NCI-H2029 treated with DMSO at 0.1 percent for 48 hours (cell line): Measurements from ENCODE around the gene PTGS2.

Source experiments
- DNase-seq: peaks from one replicate; lab custom pipeline; 2025; lab: John Stamatoyannopoulos, UW

PTGS2 gene

DNA sequence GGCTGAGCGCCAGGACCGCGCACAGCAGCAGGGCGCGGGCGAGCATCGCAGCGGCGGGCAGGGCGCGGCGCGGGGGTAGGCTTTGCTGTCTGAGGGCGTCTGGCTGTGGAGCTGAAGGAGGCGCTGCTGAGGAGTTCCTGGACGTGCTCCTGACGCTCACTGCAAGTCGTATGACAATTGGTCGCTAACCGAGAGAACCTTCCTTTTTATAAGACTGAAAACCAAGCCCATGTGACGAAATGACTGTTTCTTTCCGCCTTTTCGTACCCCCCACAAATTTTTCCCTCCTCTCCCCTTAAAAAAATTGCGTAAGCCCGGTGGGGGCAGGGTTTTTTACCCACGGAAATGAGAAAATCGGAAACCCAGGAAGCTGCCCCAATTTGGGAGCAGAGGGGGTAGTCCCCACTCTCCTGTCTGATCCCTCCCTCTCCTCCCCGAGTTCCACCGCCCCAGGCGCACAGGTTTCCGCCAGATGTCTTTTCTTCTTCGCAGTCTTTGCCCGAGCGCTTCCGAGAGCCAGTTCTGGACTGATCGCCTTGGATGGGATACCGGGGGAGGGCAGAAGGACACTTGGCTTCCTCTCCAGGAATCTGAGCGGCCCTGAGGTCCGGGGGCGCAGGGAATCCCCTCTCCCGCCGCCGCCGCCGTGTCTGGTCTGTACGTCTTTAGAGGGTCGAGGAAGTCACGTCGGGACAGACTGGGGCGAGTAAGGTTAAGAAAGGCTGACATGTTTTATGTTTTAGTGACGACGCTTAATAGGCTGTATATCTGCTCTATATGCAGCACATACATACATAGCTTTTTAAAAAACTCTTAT, at the start of gene PTGS2:
Gene PTGS2, minus strand, starts transcription at position 179 of the 817 bp plus-strand sequence. Its CDS starts 133 bp downstream, at position 46.
- no peak for DNase-seq

DNA sequence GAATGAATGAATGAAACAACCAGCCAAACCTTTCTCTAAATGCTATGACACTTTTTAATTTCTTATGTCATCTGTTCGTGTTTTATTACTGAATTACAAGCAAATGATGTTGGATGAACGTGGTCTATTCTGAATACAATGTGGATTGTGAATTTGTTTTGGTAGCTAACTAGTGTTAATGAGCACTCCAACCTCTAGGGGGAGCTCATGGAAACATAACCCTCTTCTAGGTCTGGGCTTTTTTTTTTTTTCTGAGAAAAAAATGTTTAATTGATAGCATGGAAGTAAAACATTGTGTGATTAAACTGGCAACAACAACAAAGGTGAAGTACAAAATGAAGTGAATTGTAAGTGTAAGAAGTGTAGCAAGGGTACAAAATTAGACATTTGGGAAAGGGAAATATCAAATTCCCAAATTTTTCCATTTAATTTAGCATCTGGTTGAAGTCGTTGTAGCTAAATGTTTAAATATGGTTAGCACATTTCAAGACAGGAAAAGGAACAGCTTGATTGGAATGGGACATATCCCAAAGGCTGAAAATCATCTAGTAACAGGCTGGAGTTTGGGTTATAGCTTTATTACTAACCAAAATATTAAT, 42.6 kb upstream of the PTGS2 start:
- no peak for DNase-seq

- DNase-seq: no peak
Observed at GRCh38 chr1:186717286-186717685, 37.1 kb upstream of the PTGS2 start.

- DNase-seq: no peak
Observed at GRCh38 chr1:186715887-186716809, 35.9 kb upstream of the PTGS2 start.

DNA sequence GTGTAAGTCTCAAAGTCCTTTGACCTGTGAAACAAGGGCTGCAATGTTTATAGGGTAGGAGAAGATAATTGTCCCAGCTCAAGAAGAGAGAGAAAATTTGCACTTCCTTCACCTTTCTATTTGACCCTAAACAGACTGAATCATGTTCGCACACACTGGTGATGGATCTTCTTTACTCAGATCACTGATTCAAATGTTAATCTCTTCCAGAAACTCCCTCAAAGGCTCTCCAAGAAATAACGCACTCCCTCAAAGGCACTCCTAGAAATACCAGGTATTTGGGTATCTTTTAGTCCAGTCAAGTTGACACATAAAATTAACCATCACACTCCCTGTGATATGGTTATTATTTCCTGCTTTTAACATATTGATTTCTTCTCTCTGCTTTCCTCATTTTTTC, 30.5 kb upstream of the PTGS2 start:
- DNase-seq: no peak

DNA sequence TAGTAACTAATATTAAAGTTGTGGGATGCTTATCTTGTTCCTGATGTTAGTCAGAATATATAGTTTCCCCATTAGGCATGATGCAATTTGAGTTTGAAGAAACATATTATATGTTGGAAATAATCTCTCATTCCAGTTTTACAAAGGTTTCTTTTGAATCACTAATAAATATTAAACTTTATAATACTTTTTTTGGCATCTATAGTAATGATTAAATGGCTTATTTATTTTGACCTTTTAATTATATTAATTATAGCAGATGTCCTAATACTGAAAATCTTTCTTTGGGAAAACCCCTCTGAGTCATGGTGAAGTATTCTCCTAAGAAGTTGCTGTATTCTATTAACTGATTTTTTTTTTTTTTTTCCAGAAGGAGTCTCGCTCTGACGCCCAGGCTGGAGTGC, 28.5 kb upstream of the PTGS2 start:
- DNase-seq: no peak

- DNase-seq: no peak
Observed at GRCh38 chr1:186703209-186703766, 23.1 kb upstream of the PTGS2 start.

- no peak for DNase-seq
Observed at GRCh38 chr1:186700722-186701121, 20.5 kb upstream of the PTGS2 start.

DNA sequence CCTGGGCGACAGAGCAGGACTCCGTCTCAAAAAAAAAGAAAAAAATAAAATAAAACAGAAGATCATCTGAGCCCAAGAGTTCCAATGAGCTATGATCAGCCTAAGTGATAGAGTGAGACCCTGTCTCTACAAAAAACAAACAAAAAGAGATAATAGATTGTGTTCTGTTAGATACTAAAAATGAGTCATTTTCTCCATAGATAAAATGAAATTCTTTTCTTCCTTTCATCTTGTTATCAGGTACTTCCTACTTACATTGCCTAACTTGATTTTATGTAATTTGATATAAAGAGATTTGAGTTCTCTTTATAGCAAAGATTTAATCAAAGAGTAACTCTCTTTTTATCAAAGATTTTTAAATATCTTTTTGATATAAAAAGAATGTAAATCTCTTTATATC, 19.3 kb upstream of the PTGS2 start:
- no peak for DNase-seq

DNA sequence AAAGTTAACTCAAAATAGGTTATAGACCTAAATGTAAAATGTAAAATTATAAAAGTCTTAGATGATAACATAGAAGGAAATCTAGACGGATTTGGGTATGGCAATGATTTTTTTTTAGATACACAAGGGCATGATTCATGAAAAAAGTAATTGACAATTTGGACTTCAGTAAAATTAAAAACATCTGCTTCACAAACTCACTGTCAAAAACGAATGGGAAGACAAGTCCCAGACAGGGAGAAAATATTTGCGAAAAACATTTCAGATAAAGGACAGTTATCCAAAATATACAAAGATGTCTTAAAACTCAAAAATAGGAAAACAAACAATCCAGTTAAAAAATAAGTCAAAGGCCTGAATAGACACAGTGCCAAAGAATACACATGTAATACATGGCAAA, 9.7 kb upstream of the PTGS2 start:
- DNase-seq: no peak

GRCh38 chr1:186689376-186689775, 9.2 kb upstream of the PTGS2 start:
- DNase-seq: no peak

GRCh38 chr1:186683652-186684410, 3.6 kb upstream of the PTGS2 start:
- no peak for DNase-seq

GRCh38 chr1:186682736-186683135, 2.5 kb upstream of the PTGS2 start:
- DNase-seq: no peak

- no peak for DNase-seq
Observed at GRCh38 chr1:186681801-186682200, 1.6 kb upstream of the PTGS2 start.

GRCh38 chr1:186681121-186681520, 898 bp upstream of the PTGS2 start:
- no peak for DNase-seq

DNA sequence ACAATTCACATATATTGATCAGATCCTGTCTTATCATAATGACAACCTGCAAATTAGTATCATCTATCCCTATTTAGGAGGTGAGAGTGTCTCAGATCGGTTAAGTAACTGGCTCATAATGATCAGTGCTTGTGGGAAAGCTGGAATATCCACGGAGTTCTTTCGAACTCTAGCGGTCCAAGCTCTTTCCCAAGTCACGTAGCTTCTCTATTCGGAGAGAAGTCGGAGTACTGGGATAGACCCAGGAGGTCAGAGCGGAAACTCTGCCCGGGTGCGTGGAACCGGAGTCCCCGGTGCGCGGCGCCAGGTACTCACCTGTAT, 339 bp downstream of the PTGS2 start:
- DNase-seq: no peak

- no peak for DNase-seq
Observed at GRCh38 chr1:186678155-186678554, 2.1 kb downstream of the PTGS2 start.

GRCh38 chr1:186672596-186672995, 7.6 kb downstream of the PTGS2 start:
- no peak for DNase-seq

GRCh38 chr1:186672131-186672530, 8.1 kb downstream of the PTGS2 start:
- DNase-seq: no peak

DNA sequence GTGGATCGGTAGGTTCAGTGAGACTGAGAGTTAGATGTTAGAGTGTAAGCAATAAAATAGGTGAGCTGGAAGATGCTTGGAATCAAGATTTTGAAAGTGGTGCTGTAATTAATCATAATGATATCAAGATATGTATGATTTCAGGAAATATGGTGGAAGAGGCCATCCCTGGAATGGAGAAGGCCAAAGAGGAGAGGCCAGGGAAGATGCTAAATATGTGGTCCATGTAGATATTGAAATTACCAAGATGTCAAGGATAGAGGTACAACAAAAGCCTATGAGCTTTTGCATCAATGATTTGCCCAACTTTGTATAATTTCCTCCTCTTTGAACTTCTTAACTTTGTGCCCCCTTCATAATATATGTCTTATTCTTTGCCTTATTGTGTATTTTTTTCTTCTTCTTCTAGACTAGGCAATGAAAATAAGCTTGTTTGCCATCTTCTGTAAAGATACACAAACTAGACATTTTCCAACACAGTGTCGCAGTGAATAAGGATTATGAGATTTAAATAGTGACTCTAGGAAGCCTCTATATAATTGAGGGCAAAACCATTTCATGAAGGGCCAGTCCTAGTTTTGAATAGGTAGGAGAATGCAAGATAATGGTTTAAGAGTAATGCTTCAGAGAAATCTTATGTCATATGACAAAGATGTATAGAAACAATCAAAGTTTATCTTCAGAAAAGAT, 8.9 kb downstream of the PTGS2 start:
- DNase-seq: no peak
